HuH-7.5 (cell line): Measurements from ENCODE around the gene GDF10.

Experiments used
- DNase-seq: peaks from one replicate; pipeline ENCODE4 v3.0.0; 2011; ENCODE audit warnings: low spot score

GDF10 gene

DNA sequence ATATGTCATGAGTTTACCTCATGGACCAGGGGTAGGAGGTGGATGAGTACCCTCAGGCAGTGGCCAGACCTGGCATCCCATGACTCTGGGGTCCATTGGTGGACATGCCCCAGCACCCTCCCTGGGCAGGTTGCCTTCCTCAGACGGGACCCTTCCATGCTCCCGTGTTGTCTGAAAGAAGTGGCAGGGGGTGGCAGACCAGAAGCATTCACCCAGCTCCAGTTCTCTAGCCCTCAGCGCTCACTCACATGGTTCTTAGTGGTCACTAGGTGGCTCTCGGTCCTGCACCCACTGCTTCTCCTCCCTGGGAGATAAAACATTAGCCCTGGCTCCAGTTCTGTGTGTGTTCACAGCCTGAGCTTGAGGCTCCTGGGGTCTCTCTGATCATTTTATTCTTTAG lies 54.2 kb downstream of the GDF10 start:
- DNase-seq: peak; percentile 36

DNA sequence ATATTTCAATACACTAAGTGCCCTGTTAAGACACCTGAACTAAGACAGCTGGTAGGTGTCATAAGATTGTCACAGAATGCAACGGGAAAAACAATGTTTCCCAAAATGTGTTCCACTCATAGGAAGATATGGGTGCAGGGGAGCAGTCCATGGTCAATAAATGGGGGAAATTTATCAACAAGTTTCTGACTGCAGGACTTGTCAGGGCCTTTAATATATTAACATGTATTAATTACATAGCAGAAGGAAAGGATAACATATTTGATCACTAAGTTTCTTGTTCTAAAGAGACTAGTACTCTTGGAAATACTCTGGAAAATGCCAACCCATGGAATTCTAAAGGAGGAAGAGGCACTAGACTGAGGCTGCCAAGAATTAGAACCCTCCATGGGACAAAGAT lies 54.9 kb downstream of the GDF10 start:
- DNase-seq: no peak

DNA sequence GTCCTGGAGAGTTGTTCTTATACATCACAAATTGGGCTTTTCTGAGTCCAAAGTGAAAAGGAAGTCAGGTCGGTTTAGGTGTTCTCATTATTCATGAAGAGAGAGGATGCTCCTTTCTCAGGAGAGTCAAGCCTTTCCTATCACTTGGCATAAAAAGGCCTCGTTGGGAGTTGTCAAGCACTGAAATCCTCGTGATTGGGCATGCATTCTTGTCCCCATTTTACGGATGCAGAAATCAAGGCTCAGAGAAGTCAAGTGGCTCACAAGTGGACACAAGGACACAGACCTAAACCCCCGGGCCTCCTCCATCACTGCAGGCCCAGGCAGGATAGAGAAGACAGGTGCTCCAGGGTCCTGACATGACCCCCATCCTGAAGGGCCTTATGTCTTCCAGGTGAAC lies 56.7 kb downstream of the GDF10 start:
- DNase-seq: no peak

DNA sequence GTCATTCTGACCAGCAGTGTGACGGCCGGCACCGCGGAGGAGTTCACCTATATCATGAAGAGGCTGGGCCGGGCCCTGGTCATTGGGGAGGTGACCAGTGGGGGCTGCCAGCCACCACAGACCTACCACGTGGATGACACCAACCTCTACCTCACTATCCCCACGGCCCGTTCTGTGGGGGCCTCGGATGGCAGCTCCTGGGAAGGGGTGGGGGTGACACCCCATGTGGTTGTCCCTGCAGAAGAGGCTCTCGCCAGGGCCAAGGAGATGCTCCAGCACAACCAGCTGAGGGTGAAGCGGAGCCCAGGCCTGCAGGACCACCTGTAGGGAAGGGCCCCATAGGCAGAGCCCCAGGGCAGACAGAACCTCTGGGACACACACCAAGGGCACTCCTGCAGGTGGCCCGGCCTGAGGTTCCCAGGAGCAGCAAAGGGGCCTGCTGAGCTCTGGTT lies 57.2 kb downstream of the GDF10 start:
- DNase-seq: no peak

DNA sequence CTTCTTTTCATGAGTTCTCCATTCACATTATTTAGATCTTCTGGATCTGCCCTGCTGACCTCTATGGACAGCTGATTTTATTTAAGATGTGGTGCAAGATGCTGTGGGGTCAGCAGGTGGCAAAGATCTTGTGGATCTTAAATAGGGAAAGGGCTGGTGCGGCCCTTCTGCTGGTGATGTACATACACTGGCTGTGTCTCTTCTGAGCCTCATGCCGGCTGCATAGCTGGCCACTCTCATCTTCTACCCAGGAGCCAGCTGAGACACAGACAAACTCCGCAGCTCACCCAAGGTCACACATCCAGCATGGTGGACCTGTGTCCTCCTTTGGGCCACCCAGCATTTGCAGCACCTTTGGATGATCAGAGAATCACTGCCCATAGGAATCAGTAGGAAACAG lies 57.9 kb downstream of the GDF10 start:
- DNase-seq: no peak

DNA sequence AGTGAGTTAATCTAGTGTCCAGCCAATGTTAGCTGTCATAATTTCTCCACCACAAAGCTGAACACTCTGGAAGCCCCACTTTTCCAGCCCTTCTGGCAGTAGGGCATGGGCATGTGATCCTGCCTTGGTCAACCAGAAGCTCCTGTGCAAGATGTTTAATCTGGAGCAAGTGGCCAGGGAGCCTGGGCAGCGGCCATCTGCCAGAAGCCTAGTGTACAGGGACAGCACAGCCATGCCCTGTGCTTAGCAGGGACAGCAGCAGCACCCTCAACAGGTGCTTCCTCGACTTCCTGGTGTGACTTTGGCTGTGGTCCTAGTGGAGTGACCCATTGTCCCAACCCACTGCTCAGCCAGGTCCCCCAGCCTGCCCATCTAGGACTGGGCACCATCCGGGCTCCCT lies 58.5 kb downstream of the GDF10 start:
- no peak for DNase-seq

DNA sequence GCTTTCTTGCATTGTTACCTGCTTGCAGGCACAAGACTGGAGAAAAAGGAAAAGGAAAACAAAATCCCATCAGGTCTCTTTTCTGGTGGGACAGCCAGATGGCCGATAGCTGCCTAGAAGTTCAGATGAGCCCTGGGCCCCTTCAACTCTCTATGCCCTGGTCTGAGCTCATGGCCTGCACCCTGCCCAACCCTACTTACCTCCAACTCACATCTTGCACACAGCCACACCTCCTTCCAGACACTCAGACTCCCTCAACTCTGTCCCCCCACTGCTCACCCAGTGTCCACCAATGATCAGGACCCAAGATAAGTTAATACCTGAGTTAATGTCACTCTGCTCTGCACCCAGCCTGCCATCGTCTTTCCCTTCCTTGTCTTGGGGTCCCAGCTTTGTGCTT lies 59.1 kb downstream of the GDF10 start:
- no peak for DNase-seq

DNA sequence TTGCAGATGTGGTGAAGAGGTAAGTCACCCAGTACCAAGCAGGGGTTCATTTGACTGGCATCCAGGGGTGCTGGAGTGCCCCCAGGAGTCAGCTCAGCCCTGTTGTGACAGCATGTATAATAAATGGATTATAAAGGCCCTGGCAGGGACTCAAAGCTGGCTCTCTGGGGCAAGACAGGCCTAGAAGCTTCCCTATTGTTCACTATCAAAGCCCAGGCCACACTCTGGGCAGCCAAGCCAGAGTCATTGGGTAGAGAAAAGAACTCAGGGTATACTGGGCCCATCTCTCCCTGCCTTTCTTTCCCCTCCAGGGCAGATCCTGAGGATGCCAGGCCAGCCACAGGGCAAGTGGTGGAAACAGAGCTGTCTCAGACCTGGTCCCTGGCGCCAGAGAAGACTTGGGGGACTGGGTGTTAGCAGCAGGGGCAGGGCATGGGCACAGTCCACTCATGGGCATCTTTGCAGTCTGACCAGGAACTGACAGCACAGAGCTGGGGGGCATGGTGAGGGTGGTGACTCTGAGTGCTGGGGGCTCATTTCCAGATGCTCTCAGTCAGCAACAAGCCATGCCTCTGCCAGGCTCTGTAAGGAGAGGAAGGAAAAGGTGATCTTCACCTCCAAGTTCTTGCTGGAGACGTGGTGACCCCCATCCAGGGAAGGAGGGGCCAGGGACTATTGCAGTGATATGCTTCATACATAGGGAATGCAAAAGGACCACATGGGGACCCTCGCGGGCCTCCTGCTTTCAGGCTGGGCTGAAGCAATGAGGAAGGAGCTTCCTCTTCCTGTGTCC lies 59.8 kb downstream of the GDF10 start:
- DNase-seq: no peak

DNA sequence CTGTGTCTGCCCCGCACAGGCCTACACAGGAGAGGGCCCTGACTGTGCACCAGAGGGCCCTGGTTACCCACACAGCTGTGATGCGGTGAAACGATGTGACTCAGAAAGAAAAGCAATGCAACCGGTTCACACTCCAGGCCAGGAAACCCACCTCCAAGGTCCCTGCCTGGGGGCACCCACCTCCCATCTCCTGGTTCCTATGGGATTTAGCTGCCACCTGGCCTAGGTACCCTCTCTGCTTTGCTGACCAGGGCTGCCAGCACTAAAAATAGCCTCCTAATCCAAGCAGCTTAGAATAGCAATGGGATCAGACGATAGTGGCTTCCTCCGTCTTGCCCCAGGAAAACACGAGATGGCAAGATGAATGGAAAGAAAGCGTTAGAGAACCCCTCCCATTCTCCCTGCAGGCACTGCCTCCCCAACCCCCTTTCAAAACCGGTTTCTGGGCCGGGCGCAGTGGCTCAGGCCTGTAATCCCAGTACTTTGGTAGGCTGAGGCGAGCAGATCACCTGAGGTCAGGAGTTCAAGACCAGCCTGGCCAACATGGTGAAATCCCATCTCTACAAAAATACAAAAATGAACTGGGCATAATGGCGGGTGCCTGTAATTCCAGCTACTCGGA lies 60.5 kb downstream of the GDF10 start:
- no peak for DNase-seq

DNA sequence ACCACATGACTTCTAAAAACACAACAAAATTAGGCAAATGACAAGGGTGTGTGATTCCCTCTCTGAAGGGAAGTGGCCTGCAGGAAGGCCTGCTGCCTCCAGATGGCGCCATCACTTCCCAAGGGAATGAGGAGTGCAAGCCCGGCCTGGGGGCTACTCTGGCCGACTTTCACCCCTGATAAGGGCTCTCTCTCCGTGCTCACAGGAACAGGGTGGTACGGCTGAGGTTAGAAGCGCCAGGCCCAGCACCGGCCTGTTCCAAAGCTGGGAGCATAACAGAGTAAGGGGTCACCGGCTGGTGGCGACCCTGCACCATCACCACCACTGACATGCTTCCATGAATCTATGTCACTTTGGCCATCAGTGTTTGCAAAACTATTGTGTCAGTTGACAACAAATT lies 61.3 kb downstream of the GDF10 start:
- peak; percentile 52 for DNase-seq

DNA sequence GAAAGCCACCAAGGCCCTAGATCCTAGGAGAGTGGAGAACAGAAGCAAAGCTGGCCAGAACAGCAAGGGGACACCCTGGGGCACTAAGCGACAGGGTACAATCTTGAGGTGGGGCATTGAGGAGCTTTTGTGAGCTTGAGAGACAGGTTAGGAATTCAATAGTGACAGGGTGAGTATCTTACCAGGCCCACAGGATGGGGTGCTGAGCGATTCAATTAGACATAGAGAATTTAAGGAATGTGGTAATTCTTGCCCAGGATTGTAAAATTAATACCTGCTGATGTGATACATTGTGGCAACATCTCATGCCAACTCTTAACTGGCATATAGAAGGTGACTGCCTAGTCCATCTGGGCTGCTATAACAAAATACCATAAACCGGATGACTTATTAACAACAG lies 62.2 kb downstream of the GDF10 start:
- no peak for DNase-seq
